Fibroblast of skin of back (primary cell): Measurements from ENCODE around the gene LDB1. TPM values are rescaled to one million over a fixed set of nuclear protein-coding genes. Genes with fewer than 3 reads are reported as not detected.

Source experiments
- DNase-seq: peaks from one replicate; pipeline ENCODE4 v3.0.0-alpha.2; 2013
- polyA plus RNA-seq, 2 experiments: library from polyadenylated mRNA; unstranded; fragments of 120-200 nt; gene quantifications; one replicate each; pipeline ENCODE4 v1.2.1, GENCODE V29; 2013; ENCODE audit not compliant: insufficient read length in 2 of 2

The LDB1 gene
- polyA plus RNA-seq (2013, experiment 1 of 2; ENCODE audit: insufficient read length), result 63.6 TPM
- 53.8 TPM for polyA plus RNA-seq (2013, experiment 2 of 2; ENCODE audit: insufficient read length)

DNA sequence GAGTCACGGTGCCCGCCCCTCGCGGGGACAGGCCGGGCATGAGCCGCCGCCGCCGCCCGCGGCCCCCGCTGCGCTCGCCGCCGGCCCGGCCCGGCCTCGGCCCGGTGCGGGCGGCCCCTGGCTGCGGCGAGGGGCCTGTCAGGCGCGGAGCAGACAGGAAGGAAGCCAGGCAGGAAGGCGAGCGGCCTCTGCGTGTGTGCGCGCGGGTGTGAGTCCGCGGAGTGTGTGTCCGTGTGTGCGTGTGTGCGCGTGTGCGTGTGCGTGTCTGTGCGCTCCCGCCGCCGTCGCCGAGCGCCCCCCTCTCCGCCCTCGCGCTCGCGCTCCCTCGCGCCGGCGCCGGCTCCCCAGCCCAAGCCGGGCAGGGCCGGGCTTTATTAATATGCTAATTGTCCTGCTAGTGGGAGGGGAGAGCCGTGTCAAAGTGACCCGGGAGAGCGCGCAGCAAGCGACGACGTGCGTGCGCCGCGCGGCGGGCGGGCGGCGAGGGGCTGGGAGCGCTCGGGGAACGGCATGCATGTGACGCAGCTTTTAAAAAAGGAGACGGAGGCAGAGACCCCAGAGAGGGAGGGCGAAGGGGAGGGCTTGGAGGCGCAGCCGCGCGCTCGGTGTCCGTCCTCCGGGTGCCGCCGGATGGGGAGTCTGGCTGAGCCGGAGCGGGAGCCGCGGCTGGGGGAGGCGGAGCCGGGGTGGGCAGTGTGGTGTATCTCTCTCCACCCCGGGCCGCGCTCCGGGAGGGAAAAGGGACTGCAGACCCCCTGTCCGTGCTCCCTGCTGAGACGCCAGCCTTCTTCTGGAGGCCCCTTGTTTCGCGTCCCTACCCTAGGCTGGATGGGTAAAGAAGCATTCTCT is at the start of gene LDB1:
Gene LDB1, minus strand, starts transcription at position 227 of the 849 bp plus-strand sequence. CDS start 258 bp downstream, outside the sequence.
- DNase-seq, result peak; percentile 83

- no peak for DNase-seq
Observed at GRCh38 chr10:102167861-102168260, 47.7 kb upstream of the LDB1 start.

DNA sequence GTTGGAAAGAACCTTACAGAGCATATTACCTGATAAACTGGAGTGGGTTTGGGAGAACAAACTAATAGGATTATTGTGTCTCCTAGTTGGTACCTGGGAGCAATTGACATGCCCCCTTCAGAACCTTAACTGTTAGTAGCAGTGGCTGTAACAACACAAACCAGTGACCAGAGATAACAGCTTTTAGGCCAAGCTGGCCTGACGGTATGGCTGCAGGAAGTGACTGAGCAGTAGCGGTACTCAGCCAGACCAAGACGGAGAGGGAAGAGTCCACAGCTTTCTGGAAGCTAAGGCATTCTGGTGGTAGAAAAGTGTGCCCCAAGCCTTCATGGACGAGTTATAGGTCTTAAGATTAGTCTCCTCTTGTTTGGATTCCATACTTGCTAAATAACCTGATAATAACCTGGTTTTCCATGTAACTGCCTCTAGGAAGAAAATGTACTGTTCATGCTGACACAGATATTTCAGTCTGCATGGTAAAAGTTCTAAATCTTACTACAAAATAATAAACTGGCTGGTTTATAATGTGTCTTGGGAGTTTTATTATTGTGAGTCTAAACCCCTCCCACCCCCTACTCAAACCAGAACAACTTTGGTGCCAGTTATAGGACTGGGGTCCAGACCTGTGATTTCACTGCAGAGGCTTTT is 43.3 kb upstream of the LDB1 start:
- DNase-seq, result no peak

- DNase-seq, result no peak
Observed at GRCh38 chr10:102159831-102160230, 39.7 kb upstream of the LDB1 start.

- peak; percentile 26 for DNase-seq
Observed at GRCh38 chr10:102159051-102159597, 39.0 kb upstream of the LDB1 start.

DNA sequence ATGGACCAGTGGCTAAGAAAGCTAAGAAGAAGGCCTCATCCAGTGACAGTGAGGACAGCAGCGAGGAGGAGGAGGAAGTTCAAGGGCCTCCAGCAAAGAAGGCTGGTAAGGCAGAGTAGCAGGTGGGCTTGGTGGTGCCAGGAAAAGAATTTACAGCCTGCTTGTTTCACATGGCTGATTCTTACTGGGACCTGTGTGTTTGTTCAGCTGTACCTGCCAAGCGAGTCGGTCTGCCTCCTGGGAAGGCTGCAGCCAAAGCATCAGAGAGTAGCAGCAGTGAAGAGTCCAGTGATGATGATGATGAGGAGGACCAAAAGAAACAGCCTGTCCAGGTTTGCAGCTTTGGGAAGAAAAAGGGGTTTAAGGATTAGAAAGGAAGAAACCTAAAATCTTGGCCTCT is 37.1 kb upstream of the LDB1 start:
- no peak for DNase-seq

DNA sequence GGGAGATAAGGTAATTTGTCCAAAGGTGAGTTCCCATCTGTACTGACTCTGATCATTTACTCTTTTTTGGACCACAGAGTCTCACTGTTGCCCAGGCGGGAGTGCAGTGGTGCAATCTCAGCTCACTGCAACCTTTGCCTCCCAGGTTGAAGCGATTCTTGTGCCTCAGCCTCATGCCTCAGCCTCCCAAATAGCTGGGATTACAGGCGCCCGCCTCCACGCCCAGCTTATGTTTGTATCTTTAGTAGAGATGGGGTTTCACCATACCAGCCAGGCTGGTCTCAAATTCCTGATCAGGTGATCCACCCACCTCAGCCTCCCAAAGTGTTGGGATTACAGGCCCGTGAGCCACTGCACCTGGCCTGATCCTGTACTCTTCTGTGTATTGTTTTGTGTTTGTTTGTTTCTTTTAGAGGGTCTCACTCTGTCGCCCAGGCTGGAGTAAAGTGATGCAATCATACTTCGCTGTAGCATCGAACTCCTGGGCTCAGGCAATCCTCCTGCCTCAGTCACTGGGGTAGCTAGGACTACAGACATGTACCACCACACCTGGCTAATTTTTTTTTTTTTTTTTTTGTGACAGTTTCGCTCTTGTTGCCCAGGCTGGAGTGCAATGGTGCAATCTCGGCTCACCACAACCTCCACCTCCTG is 34.4 kb upstream of the LDB1 start:
- DNase-seq, result no peak

DNA sequence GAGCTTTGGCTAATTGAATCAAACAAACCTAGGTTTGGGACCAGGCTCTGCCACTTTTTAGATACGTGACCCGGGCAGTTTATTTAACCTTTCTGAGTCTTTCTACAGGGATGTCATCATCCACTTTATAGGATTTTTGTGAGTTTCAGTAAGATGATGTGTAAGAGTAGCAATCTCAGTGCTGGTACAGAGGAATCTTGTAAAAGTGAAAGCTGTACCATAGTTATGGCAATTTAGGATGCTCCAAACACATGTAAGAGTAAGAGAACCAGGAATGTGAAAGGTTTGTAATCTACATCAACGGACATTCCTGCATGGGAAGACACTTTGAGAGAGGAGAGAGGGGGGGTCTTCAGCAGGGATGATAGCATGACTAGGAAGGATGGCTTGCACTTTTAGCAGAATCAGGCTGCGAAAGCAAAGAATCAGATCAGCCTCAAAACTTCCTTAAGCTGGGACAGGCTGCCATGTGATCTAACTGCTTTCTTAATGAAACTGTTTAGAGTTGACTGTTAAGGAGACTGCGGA is 33.0 kb upstream of the LDB1 start:
- DNase-seq, result peak; percentile 7

GRCh38 chr10:102152545-102152890 is 32.4 kb upstream of the LDB1 start:
- peak; percentile 13 for DNase-seq

DNA sequence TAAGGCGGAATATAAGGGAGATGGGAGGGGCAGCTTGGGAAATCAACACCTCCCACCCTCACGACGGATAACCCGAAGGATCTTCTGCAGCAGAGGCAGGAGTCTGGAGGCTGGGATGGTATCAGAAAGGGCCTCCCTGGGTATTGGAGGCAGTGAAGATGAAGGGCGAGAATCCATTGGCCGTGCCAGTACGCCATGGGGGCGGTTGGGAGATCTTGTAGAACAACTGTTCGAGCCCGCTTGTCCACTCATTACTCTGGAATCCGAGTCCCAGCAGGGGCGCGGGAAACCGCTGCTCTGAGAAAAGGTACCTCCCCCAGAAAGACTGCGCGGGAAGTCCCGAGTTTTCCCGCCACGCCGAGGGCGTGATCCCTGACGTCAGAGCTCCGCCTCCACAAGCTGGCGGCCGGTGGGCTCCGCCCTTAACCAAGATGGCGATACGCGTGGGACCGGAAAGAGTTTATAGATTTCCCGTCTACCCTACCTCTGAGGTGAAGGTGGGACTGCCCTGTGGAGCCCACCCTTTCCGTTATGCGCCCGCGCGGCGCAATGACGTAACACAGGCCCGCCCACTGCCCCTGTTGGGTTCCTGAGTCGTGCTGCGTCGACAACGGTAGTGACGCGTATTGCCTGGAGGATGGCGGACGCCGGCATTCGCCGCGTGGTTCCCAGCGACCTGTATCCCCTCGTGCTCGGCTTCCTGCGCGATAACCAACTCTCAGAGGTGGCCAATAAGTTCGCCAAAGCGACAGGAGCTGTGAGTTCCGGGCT is 31.8 kb upstream of the LDB1 start, which contains the start of gene NOLC1:
Gene NOLC1, plus strand, starts transcription at position 616 of the 771 bp plus-strand sequence. Its CDS starts 22 bp downstream, at position 638.
- peak; percentile 99 for DNase-seq

DNA sequence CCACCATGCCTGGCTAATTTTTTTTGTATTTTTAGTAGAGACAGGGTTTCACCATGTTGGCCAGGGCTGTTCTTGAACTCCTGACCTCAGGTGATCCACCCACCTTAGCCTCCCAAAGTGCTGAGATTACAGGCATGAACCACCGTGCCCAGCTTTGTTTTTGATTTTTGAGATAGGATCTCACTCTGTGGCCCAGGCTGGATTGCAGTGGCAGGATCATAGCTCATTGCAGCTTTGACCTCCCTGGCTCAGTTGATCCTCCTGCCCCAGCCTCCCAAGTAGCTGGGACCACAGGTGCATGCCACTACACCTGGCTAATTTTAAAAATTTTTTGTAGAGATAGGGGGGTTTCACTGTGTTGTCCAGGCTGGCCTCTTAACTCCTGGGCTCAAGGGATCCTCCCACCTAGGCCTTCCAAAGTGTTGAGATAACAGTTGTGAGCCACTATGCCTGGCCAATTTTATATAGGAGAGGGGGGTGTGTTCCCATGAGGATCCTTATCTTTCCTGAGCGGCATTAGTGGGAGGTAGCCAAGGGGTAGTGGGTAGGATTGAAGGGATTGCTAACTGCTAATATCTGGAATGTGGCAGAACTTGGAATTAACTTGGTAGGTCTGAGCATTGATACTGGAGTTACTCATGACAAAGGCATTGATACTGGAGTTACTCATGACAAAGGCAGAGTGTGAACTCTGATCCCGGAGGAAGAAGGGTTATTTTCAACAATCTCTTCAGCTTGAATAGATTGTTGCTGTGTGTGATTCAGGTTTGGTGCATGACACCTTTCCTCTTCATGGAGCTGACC is 31.0 kb upstream of the LDB1 start:
- DNase-seq, result peak; percentile 79

DNA sequence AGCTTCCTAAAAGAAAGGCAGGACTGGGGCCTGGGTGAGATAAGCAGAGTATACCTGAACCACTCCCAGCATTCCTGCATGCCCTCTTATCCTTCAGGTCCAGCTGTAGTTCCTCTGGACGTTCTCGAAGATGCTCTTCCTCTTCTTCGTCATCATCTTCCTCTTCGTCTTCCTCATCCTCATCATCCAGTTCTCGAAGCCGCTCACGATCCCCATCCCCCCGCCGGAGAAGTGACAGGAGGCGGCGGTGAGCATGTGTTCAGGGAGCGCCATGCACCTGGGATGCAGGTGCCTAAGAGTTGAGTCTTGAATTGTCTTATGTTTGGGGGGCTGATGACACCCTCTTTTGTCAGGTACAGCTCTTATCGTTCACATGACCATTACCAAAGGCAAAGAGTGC is 28.1 kb upstream of the LDB1 start:
- no peak for DNase-seq

GRCh38 chr10:102147561-102147960 is 27.4 kb upstream of the LDB1 start:
- DNase-seq, result no peak

DNA sequence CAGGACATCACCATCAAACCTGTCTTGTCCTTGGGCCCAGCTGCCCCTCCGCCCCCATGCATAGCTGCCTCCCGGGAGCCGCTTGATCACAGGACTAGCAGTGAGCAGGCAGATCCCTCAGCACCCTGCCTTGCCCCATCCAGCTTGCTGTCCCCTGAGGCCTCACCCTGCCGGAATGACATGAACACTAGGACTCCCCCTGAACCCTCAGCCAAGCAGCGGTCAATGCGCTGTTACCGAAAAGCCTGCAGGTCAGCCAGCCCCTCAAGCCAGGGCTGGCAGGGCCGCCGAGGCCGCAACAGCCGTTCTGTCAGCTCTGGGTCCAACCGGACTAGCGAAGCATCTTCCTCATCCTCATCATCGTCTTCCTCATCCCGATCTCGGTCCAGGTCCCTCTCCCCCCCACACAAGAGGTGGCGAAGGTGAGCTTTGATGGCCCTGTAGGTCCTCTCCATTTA is 26.8 kb upstream of the LDB1 start:
- no peak for DNase-seq

DNA sequence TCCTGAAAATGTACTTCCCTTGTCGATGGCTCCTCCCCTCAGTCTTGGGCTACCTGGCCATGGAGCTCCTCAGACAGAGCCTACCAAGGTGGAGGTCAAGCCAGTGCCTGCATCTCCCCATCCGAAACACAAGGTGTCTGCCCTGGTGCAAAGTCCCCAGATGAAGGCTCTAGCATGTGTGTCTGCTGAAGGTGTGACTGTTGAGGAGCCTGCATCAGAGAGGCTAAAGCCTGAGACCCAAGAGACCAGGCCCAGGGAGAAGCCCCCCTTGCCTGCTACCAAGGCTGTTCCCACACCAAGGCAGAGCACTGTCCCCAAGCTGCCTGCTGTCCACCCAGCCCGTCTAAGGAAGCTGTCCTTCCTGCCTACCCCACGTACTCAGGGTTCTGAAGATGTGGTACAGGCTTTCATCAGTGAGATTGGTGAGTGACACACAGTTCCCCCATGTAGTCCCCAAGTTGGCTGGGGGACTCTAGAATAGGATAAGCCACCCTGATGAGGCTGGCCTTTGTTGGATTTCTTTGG is 21.5 kb upstream of the LDB1 start:
- no peak for DNase-seq

GRCh38 chr10:102140913-102141540 is 20.9 kb upstream of the LDB1 start:
- DNase-seq, result no peak

GRCh38 chr10:102140218-102140617 is 20.1 kb upstream of the LDB1 start:
- no peak for DNase-seq

DNA sequence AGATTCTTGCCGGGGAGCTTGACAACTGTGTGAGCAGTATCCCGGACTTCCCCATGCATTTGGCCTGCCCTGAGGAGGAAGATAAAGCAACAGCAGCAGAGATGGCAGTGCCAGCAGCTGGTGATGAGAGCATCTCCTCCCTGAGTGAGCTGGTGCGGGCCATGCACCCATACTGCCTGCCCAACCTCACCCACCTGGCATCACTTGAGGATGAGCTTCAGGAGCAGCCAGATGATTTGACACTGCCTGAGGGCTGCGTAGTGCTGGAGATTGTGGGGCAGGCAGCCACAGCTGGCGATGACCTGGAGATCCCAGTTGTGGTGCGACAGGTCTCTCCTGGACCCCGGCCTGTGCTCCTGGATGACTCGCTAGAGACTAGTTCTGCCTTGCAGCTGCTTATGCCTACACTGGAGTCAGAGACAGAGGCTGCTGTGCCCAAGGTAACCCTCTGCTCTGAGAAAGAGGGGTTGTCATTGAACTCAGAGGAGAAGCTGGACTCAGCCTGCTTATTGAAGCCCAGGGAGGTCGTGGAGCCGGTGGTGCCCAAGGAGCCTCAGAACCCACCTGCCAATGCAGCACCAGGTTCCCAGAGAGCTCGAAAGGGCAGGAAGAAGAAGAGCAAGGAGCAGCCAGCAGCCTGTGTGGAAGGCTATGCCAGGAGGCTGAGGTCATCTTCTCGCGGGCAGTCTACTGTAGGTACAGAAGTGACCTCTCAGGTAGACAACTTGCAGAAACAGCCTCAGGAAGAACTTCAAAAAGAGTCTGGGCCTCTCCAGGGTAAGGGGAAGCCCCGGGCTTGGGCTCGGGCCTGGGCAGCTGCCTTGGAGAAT is 19.3 kb upstream of the LDB1 start:
- DNase-seq, result no peak

GRCh38 chr10:102135956-102136526 is 15.9 kb upstream of the LDB1 start:
- DNase-seq, result no peak
